K562 (cell line): ENCODE results near the gene LRRC43.

Experiments
- CCNT2 ChIP-seq: IDR thresholded peaks from 2 replicates; pipeline ENCODE4 v1.6.1; 2011; ENCODE audit warnings: borderline replicate concordance, low read depth, mild to moderate bottlenecking, moderate library complexity, mixed read lengths, low read length; ENCODE audit not compliant: insufficient read length; ENCODE audit errors: extremely low read depth
- CTCF ChIP-seq, 3 experiments: IDR thresholded peaks in 2 of 3; conservative IDR thresholded peaks in 1 of 3; 2 replicates each; pipeline ENCODE4 v1.5.1; 2011 to 2012; ENCODE audit warnings: low read length in 3 of 3, mild to moderate bottlenecking in 3 of 3, control low read depth in 2 of 3, improper control_type of control experiment in 1 of 3, inconsistent platforms in 1 of 3, low read depth in 1 of 3, mixed read lengths in 1 of 3, moderate library complexity in 1 of 3; ENCODE audit not compliant: insufficient read depth in 2 of 3
- ETV1 ChIP-seq: fragments of 450-650 bp; conservative IDR thresholded peaks from 2 replicates; pipeline ENCODE4 v1.6.1; 2016; ENCODE audit warnings: missing genetic modification characterization, control low read depth, low read depth, missing compliant biosample characterization
- EZH2 ChIP-seq: IDR thresholded peaks from 2 replicates; pipeline ENCODE4 v1.6.1; 2012; ENCODE audit warnings: low read depth, mild to moderate bottlenecking, inconsistent platforms, low read length, borderline replicate concordance
- HNRNPK ChIP-seq: fragments of 200-400 bp; formaldehyde crosslinking; IDR thresholded peaks from one replicate; pipeline ENCODE4 v1.6.1; 2018; ENCODE audit warnings: mild to moderate bottlenecking, low read depth, low read length; ENCODE audit not compliant: poor library complexity, severe bottlenecking
- JUND ChIP-seq, 2 experiments: IDR thresholded peaks; 2 replicates in 1 of 2; 3 replicates in 1 of 2; pipeline ENCODE4 v1.6.1; 2011; ENCODE audit warnings: borderline replicate concordance in 2 of 2, low read depth in 2 of 2, low read length in 2 of 2, improper control_type of control experiment in 1 of 2, missing biosample characterization in 1 of 2, missing genetic modification characterization in 1 of 2, missing genetic modification reagents in 1 of 2
- MYC ChIP-seq, 2 experiments: fragments of 250-450 bp in 1 of 2; sonication (Bioruptor Pico) in 1 of 2; IDR thresholded peaks; 2 replicates each; pipeline versions ENCODE4 v1.5.1 to v1.6.1; 2012 to 2021; ENCODE audit warnings: low read depth in 2 of 2, borderline replicate concordance in 1 of 2, improper control_type of control experiment in 1 of 2, low read length in 1 of 2, mild to moderate bottlenecking in 1 of 2, moderate library complexity in 1 of 2
- NR2C1 ChIP-seq, 2 experiments: fragments of 450-650 bp; IDR thresholded peaks; 2 replicates each; pipeline ENCODE4 v1.6.1; 2017; ENCODE audit warnings: mild to moderate bottlenecking in 2 of 2, antibody characterized with exemption in 1 of 2, inconsistent platforms in 1 of 2, missing compliant biosample characterization in 1 of 2, missing genetic modification characterization in 1 of 2
- POLR2A ChIP-seq: fragments of 450-650 bp; conservative IDR thresholded peaks from 2 replicates; pipeline ENCODE4 v1.6.1; 2016
- SIRT6 ChIP-seq: IDR thresholded peaks from one replicate; pipeline ENCODE4 v1.6.1; 2012; ENCODE audit warnings: low read depth, mild to moderate bottlenecking, control low read depth, inconsistent platforms, low read length, moderate library complexity
- TAF1 ChIP-seq: IDR thresholded peaks from 2 replicates; pipeline ENCODE4 v1.6.1; 2011; ENCODE audit warnings: mild to moderate bottlenecking, low read length, moderate library complexity; ENCODE audit not compliant: insufficient read depth, control insufficient read depth, severe bottlenecking; ENCODE audit errors: extremely low read depth
- ZBTB33 ChIP-seq: sonication (generic); formaldehyde crosslinking; IDR thresholded peaks from 2 replicates; pipeline ENCODE4 v1.8.1; 2023; ENCODE audit warnings: mild to moderate bottlenecking, missing genetic modification reagents
- ZBTB9 ChIP-seq: fragments of 450-650 bp; formaldehyde crosslinking; IDR thresholded peaks from 2 replicates; pipeline ENCODE4 v1.4.0; 2020; ENCODE audit warnings: mild to moderate bottlenecking, moderate library complexity
- ZNF384 ChIP-seq: IDR thresholded peaks from 2 replicates; pipeline ENCODE4 v1.6.1; 2012; ENCODE audit warnings: low read depth, low read length, improper control_type of control experiment

- TF ChIP-seq HNRNPK: no peak
- TF ChIP-seq POLR2A: no peak
- no peak for TF ChIP-seq CTCF (IDR thresholded peaks at IDR 0.05 in 2 of 3, conservative IDR thresholded peaks at IDR 0.05 in 1 of 3; ENCODE audit: insufficient read depth in 2 of 3, low read depth in 1 of 3, low read length in 3 of 3)
- no peak for TF ChIP-seq ETV1 (tag)
- TF ChIP-seq NR2C1 (IDR thresholded peaks at IDR 0.05): no peak
- TF ChIP-seq NR2C1 (tag; IDR thresholded peaks at IDR 0.05): no peak
- TF ChIP-seq ZNF384: no peak
- no peak for TF ChIP-seq MYC (IDR thresholded peaks at IDR 0.05; ENCODE audit: low read depth, low read length)
- TF ChIP-seq MYC (CRISPR knock-in tag; IDR thresholded peaks at IDR 0.05; ENCODE audit: borderline replicate concordance, low read depth): no peak
- no peak for TF ChIP-seq JUND (IDR thresholded peaks at IDR 0.05; ENCODE audit: borderline replicate concordance, low read depth, low read length)
- no peak for TF ChIP-seq JUND (tag; IDR thresholded peaks at IDR 0.05; ENCODE audit: borderline replicate concordance, low read depth, low read length)
- TF ChIP-seq EZH2: no peak
- TF ChIP-seq CCNT2: peak; percentile 17
- no peak for TF ChIP-seq ZBTB33 (CRISPR knock-in tag)
- no peak for TF ChIP-seq ZBTB9 (CRISPR knock-in tag)
- no peak for TF ChIP-seq SIRT6
- no peak for TF ChIP-seq TAF1
Observed at GRCh38 chr12:122138181-122138580, 44.7 kb upstream of the LRRC43 start.
